GM19023 (cell line): ENCODE measurements around the gene PDHA1.

Experiments
- ATAC-seq: cut with Tn5 transposase; IDR thresholded peaks from one replicate; pipeline ENCODE4 v1.9.1; 2021; ENCODE audit warnings: mild to moderate bottlenecking, moderate library complexity; ENCODE audit not compliant: unreplicated experiment

Gene PDHA1

GRCh38 chrX:19343535-19344408, at the start of gene PDHA1:
PDHA1 (plus strand) TSS chrX:19343927; CDS start chrX:19344038, 111 bp downstream.
- peak; percentile 98 for ATAC-seq

- ATAC-seq = no peak
Observed at GRCh38 chrX:19303256-19303880, 40.4 kb upstream of the PDHA1 start.

GRCh38 chrX:19326567-19326966, 17.2 kb upstream of the PDHA1 start:
- no peak for ATAC-seq

- no peak for ATAC-seq
Observed at GRCh38 chrX:19331831-19332230, 11.9 kb upstream of the PDHA1 start.

DNA sequence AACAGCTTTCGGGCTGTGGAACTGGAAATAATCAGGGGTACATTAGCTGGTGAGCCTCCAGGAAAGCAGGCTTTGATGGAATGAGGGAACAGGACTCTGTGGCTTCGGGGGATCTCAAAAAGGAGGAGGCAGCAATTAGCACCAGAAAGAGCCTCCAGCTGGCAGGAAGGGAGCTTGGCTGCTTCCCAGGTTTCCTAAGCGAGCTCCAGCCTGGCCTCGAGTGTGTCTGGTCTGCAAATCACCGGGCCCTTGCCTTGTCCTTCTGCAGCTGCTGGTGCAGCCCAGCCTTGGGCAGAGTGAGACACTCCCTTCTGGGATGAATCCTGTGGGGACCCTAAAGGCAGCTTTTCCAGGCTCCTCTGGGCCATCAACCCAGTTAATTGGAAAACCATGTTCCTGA, 10.7 kb upstream of the PDHA1 start:
- ATAC-seq = no peak

GRCh38 chrX:19334945-19335626, 8.6 kb upstream of the PDHA1 start:
- ATAC-seq = no peak

GRCh38 chrX:19342331-19342906, 1.3 kb upstream of the PDHA1 start:
- no peak for ATAC-seq

- no peak for ATAC-seq
Observed at GRCh38 chrX:19343085-19343534, 617 bp upstream of the PDHA1 start.

GRCh38 chrX:19344661-19345060, 934 bp downstream of the PDHA1 start:
- ATAC-seq = no peak

DNA sequence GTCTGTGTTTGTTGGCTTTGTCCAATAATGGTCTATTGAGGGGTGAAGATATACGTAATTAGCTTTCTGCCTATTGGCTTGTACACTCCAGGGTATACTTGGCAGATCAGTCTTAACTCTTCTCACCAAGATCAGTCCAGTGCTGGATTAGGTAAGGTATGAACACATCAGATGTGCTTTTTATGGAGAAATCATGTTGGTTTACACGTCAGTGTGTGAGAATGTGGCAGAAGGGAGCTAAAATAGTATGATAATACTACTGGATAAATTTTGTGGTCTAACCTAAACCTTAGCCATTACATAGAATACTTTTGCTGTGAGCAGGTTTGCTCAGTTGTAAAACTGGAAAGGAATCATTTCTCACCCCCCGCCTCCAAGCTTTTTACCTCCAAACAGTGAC, 4.2 kb downstream of the PDHA1 start:
- no peak for ATAC-seq

DNA sequence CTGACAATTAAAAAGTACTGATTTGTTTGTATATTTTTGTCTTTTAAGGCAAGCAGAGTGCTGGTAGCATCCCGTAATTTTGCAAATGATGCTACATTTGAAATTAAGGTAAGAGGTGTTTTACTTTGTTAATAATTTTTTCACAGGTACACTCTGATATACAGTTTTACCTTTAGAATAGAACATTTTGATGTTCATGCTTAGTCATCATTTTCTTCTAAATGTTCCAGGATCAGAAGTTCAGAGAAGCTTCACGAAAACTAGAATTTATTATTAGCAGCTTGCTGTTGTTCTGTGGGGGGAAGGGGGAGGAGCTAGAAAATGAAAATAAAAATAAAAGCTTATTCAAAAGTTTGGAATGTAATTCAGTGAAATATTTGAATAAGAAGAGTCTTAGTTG, 5.5 kb downstream of the PDHA1 start:
- no peak for ATAC-seq

- ATAC-seq = peak; percentile 89
Observed at GRCh38 chrX:19350941-19351384, 7.2 kb downstream of the PDHA1 start.

DNA sequence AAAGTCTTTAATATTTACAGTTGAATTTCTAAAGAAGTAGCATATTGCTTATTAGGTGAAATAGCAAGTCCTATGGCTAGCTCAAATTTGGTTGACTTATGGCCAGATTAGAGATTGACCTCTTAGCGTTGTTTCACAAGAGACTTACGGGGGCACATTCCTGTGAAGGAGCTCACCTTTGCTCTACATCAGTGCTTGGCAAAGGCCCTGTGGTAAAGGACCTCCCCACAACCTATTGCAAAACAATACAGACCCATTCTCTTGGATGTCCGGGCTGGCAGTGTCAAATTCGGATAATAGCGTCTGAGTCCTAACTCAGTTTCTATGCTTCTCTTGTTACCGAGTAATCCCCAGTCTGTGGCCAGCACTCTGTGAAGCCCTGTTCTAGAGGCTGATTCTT, 10.9 kb downstream of the PDHA1 start:
- ATAC-seq = no peak

DNA sequence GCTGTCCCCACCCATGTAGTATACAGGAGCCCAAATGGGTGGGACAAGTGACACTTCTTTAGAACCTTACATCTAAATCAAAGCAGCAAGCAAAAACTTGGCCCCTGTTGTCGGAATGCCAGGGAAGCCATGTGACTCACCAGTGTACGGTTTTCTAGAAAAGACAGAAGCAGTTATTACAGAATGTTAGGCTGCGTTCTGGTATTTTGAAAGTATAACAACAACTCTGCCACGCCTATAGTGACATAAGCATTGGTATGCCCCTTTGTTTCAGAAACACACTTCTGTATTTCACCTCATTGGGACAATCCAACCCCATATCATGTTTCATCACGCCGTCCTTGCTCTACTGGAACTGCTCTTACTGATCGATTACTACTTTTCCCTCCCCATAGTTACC, 14.8 kb downstream of the PDHA1 start:
- ATAC-seq = no peak

GRCh38 chrX:19360903-19361302, 17.2 kb downstream of the PDHA1 start:
- no peak for ATAC-seq

DNA sequence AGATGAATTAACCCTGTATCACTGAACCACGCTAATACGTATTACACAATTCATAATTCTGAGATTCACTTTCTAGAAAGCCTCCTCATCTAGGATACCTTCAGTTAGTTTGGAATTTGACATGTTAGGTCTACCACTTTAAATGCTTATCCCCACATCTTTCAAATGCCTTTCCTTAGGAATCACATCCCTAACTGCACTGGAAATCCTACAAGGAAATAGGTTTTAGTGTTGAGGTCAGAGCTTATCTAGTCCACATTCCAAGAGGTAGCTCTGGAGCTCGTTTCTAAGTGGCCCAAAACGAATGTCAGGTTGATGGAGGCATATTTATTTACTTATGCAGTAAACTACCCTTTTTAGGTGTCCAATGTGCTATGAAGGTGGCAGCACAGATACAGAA, 18.0 kb downstream of the PDHA1 start:
- no peak for ATAC-seq

DNA sequence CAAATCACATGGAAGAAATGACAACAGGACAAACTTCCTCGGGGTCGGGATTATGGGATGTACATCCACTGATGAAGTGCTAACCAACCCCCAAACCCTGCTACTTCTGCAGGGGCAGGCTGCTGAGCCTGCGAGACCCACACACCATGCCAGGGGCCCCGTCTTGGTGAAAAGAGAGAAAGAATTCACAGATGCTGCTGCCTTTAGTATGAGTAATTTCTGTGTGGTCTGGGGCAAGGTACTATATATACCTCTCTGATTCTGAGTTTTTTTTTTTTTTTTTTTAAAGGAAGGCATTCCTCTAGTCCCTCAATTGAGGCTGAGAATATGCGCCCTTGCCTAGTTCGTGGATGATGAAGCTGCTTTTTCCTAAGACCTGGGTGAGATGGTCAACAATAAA, 24.8 kb downstream of the PDHA1 start:
- ATAC-seq = no peak

DNA sequence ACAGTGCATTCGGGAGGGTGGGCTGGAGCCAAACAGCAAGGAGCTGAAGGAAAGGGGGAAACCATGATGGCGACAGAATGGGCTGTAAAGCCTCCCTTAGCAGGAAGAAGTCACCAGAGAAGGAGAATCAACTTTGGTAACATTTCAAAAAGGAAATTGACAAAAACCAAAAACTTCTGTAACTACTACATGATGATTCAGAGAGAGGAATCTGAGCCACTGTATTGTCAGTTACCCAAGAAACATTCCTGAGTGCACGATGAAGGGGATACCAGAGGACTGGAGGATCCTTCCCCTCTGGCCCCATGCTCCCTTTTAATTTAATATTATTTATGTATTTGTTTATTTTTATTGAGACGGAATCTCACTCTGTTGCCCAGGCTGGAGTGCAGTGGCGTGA, 26.3 kb downstream of the PDHA1 start:
- ATAC-seq = no peak

DNA sequence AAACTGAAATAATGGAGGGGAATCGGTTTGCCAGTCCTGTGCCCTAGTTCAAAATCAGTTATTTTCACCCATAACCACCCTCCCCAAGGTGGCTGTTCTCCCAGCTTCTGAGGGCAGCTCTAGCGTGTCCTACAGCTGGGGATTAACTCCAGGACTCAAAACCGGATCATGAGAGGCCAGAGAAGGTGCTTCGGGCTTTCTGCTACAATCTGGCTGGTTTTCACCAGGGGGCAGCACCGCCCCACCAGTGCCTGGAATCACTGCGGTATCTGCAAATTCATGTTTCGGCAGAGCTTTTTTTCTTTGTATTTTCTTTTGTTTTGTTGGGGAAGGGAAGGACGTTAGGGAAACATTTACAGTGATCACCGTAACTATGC, 28.4 kb downstream of the PDHA1 start:
- ATAC-seq = peak; percentile 80

GRCh38 chrX:19372547-19373331, 29.0 kb downstream of the PDHA1 start:
- ATAC-seq = peak; percentile 35
